ENCODE measurements around the gene EXT2.

Gene EXT2

DNA sequence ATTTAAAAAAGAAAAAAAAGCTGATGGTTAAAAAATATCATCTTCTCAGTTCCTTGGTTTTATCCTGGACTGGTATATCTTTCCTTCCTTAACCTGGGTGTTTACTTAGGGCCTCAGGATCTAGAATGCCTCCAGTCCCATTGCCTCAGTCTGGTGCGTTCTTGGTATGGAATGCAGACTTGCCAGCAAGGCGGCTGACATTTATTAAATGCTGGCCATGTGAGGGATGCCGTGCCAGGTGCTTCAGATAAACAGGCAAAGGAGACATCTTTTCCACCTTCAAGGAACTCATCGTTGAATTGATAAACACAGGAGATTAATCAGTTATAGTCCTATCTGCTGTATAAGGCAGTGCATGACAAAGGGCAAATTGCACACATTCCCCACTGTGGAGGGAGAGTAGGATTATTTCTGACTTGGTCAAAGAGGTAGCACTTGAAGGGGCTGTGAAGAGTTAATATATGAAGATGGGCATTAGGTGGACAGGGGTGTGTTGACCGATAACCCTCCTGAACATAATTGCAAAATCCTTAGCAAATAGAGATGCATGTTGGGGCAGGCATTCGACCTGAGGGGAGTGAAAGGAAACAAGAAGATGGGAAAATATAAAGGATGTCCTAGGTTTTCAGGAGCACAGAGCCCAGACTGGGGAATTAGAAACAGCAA lies 160.1 kb downstream of the EXT2 start:
- H3K36me3 ChIP-seq (ENCODE audit: insufficient read depth, low read length), result peaks cover 17% of the 10 kb centered on the region; the same call in 1 of the 2 replicates
- peaks cover 9% of the 10 kb centered on the region for H3K4me1 ChIP-seq (ENCODE audit: control insufficient read depth, insufficient read depth, low read length, unreplicated experiment)
- no peaks in the 10 kb centered on the region for H3K27me3 ChIP-seq (ENCODE audit: insufficient read depth, low read length)
- H3K4me3 ChIP-seq (ENCODE audit: low read depth, low read length), result no peak overlapping the region
- no peak overlapping the region for H3K27ac ChIP-seq (ENCODE audit: low read depth, low read length)
- H2AFZ ChIP-seq (ENCODE audit: low read length, unreplicated experiment), result no peak overlapping the region
- no peaks in the 10 kb centered on the region for H3K79me2 ChIP-seq (ENCODE audit: control insufficient read depth, insufficient read depth, low read length, unreplicated experiment)

DNA sequence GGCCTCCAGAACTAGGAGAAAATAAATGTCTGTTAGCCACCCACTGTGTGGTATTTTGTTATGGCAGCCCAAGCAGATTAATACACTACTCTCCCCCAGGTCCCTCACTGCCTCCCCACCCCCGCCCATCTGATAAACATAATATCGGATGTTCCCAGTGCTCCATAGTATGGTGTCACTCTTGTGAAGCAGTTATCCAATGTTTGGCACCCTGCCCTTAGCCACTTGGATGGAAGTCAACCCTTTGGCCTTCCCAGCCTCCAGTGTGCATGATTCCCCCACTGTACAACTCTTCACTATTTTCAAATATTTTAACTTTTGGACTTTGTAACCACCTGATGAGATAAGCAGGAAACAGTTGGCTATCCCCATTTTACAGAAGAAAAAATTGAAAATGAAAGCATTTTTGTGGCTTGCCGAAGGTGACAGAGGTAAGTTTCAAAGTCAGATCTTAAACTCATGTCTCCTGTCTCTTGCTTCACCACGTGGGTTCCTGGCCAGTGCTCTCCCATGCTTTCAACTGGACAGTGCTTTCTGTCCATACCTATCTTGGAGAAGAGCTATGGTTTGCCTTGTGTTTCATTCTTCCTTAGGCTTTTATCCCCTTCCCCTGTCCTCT lies 161.3 kb downstream of the EXT2 start:
- Histone ChIP-seq H2AFZ (ENCODE audit: low read length, unreplicated experiment) (no peak overlapping the region), H3K79me2 (ENCODE audit: control insufficient read depth, insufficient read depth, low read length, unreplicated experiment) (no peaks in the 10 kb centered on the region), H3K36me3 (ENCODE audit: insufficient read depth, low read length) (peaks cover 11% of the 10 kb centered on the region; the same call in 1 of the 2 replicates), H3K27me3 (ENCODE audit: insufficient read depth, low read length) (no peaks in the 10 kb centered on the region), H3K4me1 (ENCODE audit: control insufficient read depth, insufficient read depth, low read length, unreplicated experiment) (peaks cover 9% of the 10 kb centered on the region), H3K4me3 (ENCODE audit: low read depth, low read length) (no peak overlapping the region), H3K27ac (ENCODE audit: low read depth, low read length) (no peak overlapping the region)

GRCh38 chr11:44257338-44258189 lies 162.1 kb downstream of the EXT2 start:
- Histone ChIP-seq H3K27me3 (ENCODE audit: insufficient read depth, low read length) (no peaks in the 10 kb centered on the region), H3K4me3 (ENCODE audit: low read depth, low read length) (no peak overlapping the region), H3K4me1 (ENCODE audit: control insufficient read depth, insufficient read depth, low read length, unreplicated experiment) (peaks cover 9% of the 10 kb centered on the region), H3K27ac (ENCODE audit: low read depth, low read length) (no peak overlapping the region), H3K36me3 (ENCODE audit: insufficient read depth, low read length) (peaks cover 3% of the 10 kb centered on the region; the same call in 1 of the 2 replicates), H2AFZ (ENCODE audit: low read length, unreplicated experiment) (no peak overlapping the region), H3K79me2 (ENCODE audit: control insufficient read depth, insufficient read depth, low read length, unreplicated experiment) (no peaks in the 10 kb centered on the region)

- Histone ChIP-seq H3K79me2 (ENCODE audit: control insufficient read depth, insufficient read depth, low read length, unreplicated experiment) (no peaks in the 10 kb centered on the region), H3K27ac (ENCODE audit: low read depth, low read length) (no peak overlapping the region), H2AFZ (ENCODE audit: low read length, unreplicated experiment) (no peak overlapping the region), H3K27me3 (ENCODE audit: insufficient read depth, low read length) (no peaks in the 10 kb centered on the region), H3K4me3 (ENCODE audit: low read depth, low read length) (no peak overlapping the region), H3K4me1 (ENCODE audit: control insufficient read depth, insufficient read depth, low read length, unreplicated experiment) (peaks cover 9% of the 10 kb centered on the region), H3K36me3 (ENCODE audit: insufficient read depth, low read length) (no peaks in the 10 kb centered on the region)
Measured at GRCh38 chr11:44258190-44258489, 162.7 kb downstream of the EXT2 start.

DNA sequence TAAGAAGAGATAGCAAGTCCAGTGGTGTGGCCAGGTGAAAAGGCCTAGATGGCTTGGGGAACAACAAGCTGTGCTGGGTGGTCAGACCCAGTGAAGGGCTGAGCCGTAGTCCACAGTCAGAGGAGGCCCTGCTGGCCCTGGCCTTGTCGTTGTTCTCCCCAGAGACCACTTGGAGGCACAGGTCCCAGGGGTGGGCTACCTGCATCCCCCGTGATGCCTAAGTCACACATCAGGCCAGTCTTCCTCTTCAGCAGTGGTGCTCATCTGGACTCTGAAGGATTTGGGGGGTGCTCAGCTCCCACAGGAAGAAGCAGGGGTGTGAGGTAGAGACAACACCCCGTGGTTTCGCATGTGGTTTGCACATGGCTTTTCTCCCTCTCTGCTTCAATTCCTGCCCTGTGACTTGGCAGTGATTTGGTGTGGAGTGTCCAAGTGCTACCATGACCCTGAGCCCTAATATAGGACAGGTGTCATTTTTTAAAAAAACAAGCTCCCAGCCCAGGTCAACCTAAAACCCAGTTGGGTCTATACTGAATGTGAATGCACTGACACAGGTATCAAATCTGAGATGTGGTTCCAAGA lies 163.5 kb downstream of the EXT2 start:
- Histone ChIP-seq H2AFZ (ENCODE audit: low read length, unreplicated experiment) (no peak overlapping the region), H3K79me2 (ENCODE audit: control insufficient read depth, insufficient read depth, low read length, unreplicated experiment) (no peaks in the 10 kb centered on the region), H3K4me3 (ENCODE audit: low read depth, low read length) (no peak overlapping the region), H3K4me1 (ENCODE audit: control insufficient read depth, insufficient read depth, low read length, unreplicated experiment) (peaks cover 9% of the 10 kb centered on the region), H3K36me3 (ENCODE audit: insufficient read depth, low read length) (no peaks in the 10 kb centered on the region), H3K27me3 (ENCODE audit: insufficient read depth, low read length) (no peaks in the 10 kb centered on the region), H3K27ac (ENCODE audit: low read depth, low read length) (no peak overlapping the region)

- no peaks in the 10 kb centered on the region for H3K79me2 ChIP-seq (ENCODE audit: control insufficient read depth, insufficient read depth, low read length, unreplicated experiment)
- H3K4me3 ChIP-seq (ENCODE audit: low read depth, low read length), result no peak overlapping the region
- H2AFZ ChIP-seq (ENCODE audit: low read length, unreplicated experiment), result no peak overlapping the region
- H3K4me1 ChIP-seq (ENCODE audit: control insufficient read depth, insufficient read depth, low read length, unreplicated experiment), result peaks cover 9% of the 10 kb centered on the region
- no peaks in the 10 kb centered on the region for H3K36me3 ChIP-seq (ENCODE audit: insufficient read depth, low read length)
- no peaks in the 10 kb centered on the region for H3K27me3 ChIP-seq (ENCODE audit: insufficient read depth, low read length)
- no peak overlapping the region for H3K27ac ChIP-seq (ENCODE audit: low read depth, low read length)
Measured at GRCh38 chr11:44260081-44260480, 164.6 kb downstream of the EXT2 start.

DNA sequence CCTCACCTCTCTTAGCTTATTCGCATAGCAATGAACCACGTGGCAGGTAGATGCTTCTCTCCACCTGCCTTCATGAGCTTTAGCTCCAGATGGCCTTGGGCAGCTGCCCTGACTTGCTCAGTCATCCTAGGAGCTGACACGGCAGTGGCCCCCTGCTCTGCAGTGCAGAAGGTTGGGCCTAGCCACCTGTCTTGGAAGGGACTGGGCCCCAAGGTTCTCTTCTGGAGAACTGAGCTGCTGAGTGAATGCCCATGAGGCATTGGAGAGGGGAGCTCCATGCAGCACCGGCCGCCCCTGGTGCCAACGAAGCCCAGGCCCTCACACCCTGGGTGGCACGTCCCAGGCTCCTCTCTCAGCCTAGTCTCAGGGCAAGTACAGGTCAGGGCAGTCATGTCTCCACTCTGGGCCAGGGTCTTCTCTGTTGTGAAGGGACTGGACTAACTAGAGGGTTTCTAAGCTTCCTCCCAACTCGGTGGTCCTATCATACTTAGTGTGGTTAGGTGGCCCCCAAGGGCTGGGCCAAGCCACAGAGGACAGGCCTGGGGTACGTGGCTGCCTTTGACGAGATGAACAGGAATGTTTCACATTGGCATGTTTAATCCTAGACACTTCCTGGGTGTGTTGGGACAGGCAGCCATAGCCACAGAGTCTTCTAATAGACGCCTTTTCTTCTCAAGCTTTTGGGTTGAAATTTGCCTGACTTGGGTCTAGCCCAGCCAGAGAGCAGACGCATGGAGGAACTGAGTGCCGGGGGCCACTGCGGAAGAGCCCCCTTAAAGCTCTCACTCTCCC lies 166.5 kb downstream of the EXT2 start:
- no peak overlapping the region for H2AFZ ChIP-seq (ENCODE audit: low read length, unreplicated experiment)
- H3K27ac ChIP-seq (ENCODE audit: low read depth, low read length), result no peak overlapping the region
- H3K27me3 ChIP-seq (ENCODE audit: insufficient read depth, low read length), result no peaks in the 10 kb centered on the region
- H3K36me3 ChIP-seq (ENCODE audit: insufficient read depth, low read length), result no peaks in the 10 kb centered on the region
- H3K4me3 ChIP-seq (ENCODE audit: low read depth, low read length), result no peak overlapping the region
- H3K4me1 ChIP-seq (ENCODE audit: control insufficient read depth, insufficient read depth, low read length, unreplicated experiment), result peaks cover 9% of the 10 kb centered on the region
- H3K79me2 ChIP-seq (ENCODE audit: control insufficient read depth, insufficient read depth, low read length, unreplicated experiment), result no peaks in the 10 kb centered on the region

GRCh38 chr11:44263738-44264437 lies 168.4 kb downstream of the EXT2 start:
- Histone ChIP-seq H2AFZ (ENCODE audit: low read length, unreplicated experiment) (no peak overlapping the region), H3K27me3 (ENCODE audit: insufficient read depth, low read length) (no peaks in the 10 kb centered on the region), H3K79me2 (ENCODE audit: control insufficient read depth, insufficient read depth, low read length, unreplicated experiment) (no peaks in the 10 kb centered on the region), H3K27ac (ENCODE audit: low read depth, low read length) (no peak overlapping the region), H3K4me3 (ENCODE audit: low read depth, low read length) (no peak overlapping the region), H3K4me1 (ENCODE audit: control insufficient read depth, insufficient read depth, low read length, unreplicated experiment) (peaks cover 5% of the 10 kb centered on the region), H3K36me3 (ENCODE audit: insufficient read depth, low read length) (no peaks in the 10 kb centered on the region)

- Histone ChIP-seq H3K4me3 (ENCODE audit: low read depth, low read length) (no peak overlapping the region), H2AFZ (ENCODE audit: low read length, unreplicated experiment) (no peak overlapping the region), H3K79me2 (ENCODE audit: control insufficient read depth, insufficient read depth, low read length, unreplicated experiment) (no peaks in the 10 kb centered on the region), H3K36me3 (ENCODE audit: insufficient read depth, low read length) (no peaks in the 10 kb centered on the region), H3K4me1 (ENCODE audit: control insufficient read depth, insufficient read depth, low read length, unreplicated experiment) (peaks cover 9% of the 10 kb centered on the region), H3K27ac (ENCODE audit: low read depth, low read length) (no peak overlapping the region), H3K27me3 (ENCODE audit: insufficient read depth, low read length) (no peaks in the 10 kb centered on the region)
Measured at GRCh38 chr11:44264438-44264749, 168.9 kb downstream of the EXT2 start.

DNA sequence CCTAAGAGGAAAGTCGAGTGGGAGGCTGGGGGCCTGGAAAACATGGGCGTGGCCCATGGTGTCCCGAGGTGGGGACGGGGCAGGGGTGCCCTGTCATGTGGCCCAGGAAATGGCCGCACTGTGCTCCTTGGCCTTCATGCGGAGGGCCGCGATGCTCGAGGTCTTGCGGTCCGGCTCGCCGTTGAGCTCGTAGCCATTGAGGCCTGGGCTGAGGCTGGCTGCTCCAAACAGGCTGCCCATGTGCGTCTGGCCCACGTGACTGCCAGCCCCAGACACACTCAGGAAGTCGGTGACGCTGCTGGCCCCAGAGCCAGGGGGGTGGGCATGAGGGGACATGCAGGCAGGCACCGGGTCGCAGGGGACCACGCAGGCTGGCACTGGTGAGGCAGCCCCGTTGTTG lies 169.3 kb downstream of the EXT2 start:
- H3K27ac ChIP-seq (ENCODE audit: low read depth, low read length), result no peak overlapping the region
- no peaks in the 10 kb centered on the region for H3K79me2 ChIP-seq (ENCODE audit: control insufficient read depth, insufficient read depth, low read length, unreplicated experiment)
- no peaks in the 10 kb centered on the region for H3K27me3 ChIP-seq (ENCODE audit: insufficient read depth, low read length)
- no peak overlapping the region for H3K4me3 ChIP-seq (ENCODE audit: low read depth, low read length)
- H3K36me3 ChIP-seq (ENCODE audit: insufficient read depth, low read length), result no peaks in the 10 kb centered on the region
- peaks cover 12% of the 10 kb centered on the region for H3K4me1 ChIP-seq (ENCODE audit: control insufficient read depth, insufficient read depth, low read length, unreplicated experiment)
- no peak overlapping the region for H2AFZ ChIP-seq (ENCODE audit: low read length, unreplicated experiment)

Measured in ACC112 (cell line).